T-helper 1 cell treated with Interleukin-12 subunit alpha and Interleukin-12 subunit beta and Interleukin-4 antibody, amounts not matched to agents 30 μg/mL and 1 μg/mL, for 36 hours (primary cell): Measurements from ENCODE around the gene NNMT.
"Not testable (repeated sequence)": the region's sequence is repeated elsewhere in the genome, so short reads cannot be mapped to it uniquely, and the experiment has no call there.

Source experiments
- H3K27ac Mint-ChIP-seq: one replicate; pipeline ENCODE4 v1.8.0; 2021; ENCODE audit warnings: mild to moderate bottlenecking, mixed read lengths
- H3K27me3 Mint-ChIP-seq: one replicate; pipeline ENCODE4 v1.8.0; 2021; ENCODE audit warnings: low read depth, mixed read lengths
- H3K36me3 Mint-ChIP-seq: one replicate; pipeline ENCODE4 v1.8.0; 2021; ENCODE audit warnings: low read depth, mixed read lengths
- H3K4me1 Mint-ChIP-seq: one replicate; pipeline ENCODE4 v1.8.0; 2021; ENCODE audit warnings: low read depth, mixed read lengths
- H3K4me3 Mint-ChIP-seq: one replicate; pipeline ENCODE4 v1.8.0; 2021; ENCODE audit warnings: mild to moderate bottlenecking, moderate library complexity, mixed read lengths
- H3K9me3 Mint-ChIP-seq: one replicate; pipeline ENCODE4 v1.8.0; 2021; ENCODE audit warnings: mixed read lengths

Gene NNMT

GRCh38 chr11:114322934-114323333 is 26.7 kb downstream of the NNMT start:
- peaks cover 3% of the 10 kb centered on the region for H3K27me3 Mint-ChIP-seq

GRCh38 chr11:114326151-114326550 is 30.0 kb downstream of the NNMT start:
- H3K4me1 Mint-ChIP-seq: no peaks in the 10 kb centered on the region
- peaks cover 4% of the 10 kb centered on the region for H3K36me3 Mint-ChIP-seq
- H3K9me3 Mint-ChIP-seq: peaks cover 15% of the 10 kb centered on the region
- no peaks in the 10 kb centered on the region for H3K27me3 Mint-ChIP-seq
- no peak overlapping the region for H3K27ac Mint-ChIP-seq
- H3K4me3 Mint-ChIP-seq: no peak overlapping the region

More at GRCh38 chr11:114322934-114323333, 26.7 kb downstream of the NNMT start:
- H3K36me3 Mint-ChIP-seq: no peaks in the 10 kb centered on the region
- peaks cover 17% of the 10 kb centered on the region for H3K4me1 Mint-ChIP-seq
- no peak overlapping the region for H3K27ac Mint-ChIP-seq
- no peak overlapping the region for H3K4me3 Mint-ChIP-seq
- H3K9me3 Mint-ChIP-seq: peaks cover 6% of the 10 kb centered on the region

GRCh38 chr11:114326776-114327175 is 30.6 kb downstream of the NNMT start:
- H3K4me1 Mint-ChIP-seq: no peaks in the 10 kb centered on the region

GRCh38 chr11:114330373-114330772 is 34.2 kb downstream of the NNMT start:
- no peaks in the 10 kb centered on the region for H3K4me1 Mint-ChIP-seq
- H3K36me3 Mint-ChIP-seq: peaks cover 4% of the 10 kb centered on the region
- H3K27me3 Mint-ChIP-seq: peaks cover 14% of the 10 kb centered on the region
- no peak overlapping the region for H3K27ac Mint-ChIP-seq
- H3K9me3 Mint-ChIP-seq: peaks cover 10% of the 10 kb centered on the region
- H3K4me3 Mint-ChIP-seq: no peak overlapping the region

More at GRCh38 chr11:114326776-114327175, 30.6 kb downstream of the NNMT start:
- peaks cover 4% of the 10 kb centered on the region for H3K36me3 Mint-ChIP-seq
- no peaks in the 10 kb centered on the region for H3K27me3 Mint-ChIP-seq
- peaks cover 15% of the 10 kb centered on the region for H3K9me3 Mint-ChIP-seq
- no peak overlapping the region for H3K4me3 Mint-ChIP-seq
- H3K27ac Mint-ChIP-seq: no peak overlapping the region

- peak overlapping the region; percentile 52 for H3K4me3 Mint-ChIP-seq
- no peak overlapping the region for H3K27ac Mint-ChIP-seq
- H3K27me3 Mint-ChIP-seq: peaks cover 26% of the 10 kb centered on the region
- H3K4me1 Mint-ChIP-seq: peaks cover 9% of the 10 kb centered on the region
- no peaks in the 10 kb centered on the region for H3K9me3 Mint-ChIP-seq
- H3K36me3 Mint-ChIP-seq: no peaks in the 10 kb centered on the region
These were observed 44.3 kb downstream of the NNMT start for GRCh38 chr11:114340311-114341131.

GRCh38 chr11:114341667-114342066 is 45.5 kb downstream of the NNMT start:
- H3K36me3 Mint-ChIP-seq, H3K4me3 Mint-ChIP-seq, H3K4me1 Mint-ChIP-seq, H3K27ac Mint-ChIP-seq, H3K9me3 Mint-ChIP-seq: not testable (repeated sequence)
- H3K27me3 Mint-ChIP-seq: peaks cover 18% of the 10 kb centered on the region

GRCh38 chr11:114342476-114342875 is 46.3 kb downstream of the NNMT start:
- peaks cover 9% of the 10 kb centered on the region for H3K4me1 Mint-ChIP-seq
- H3K9me3 Mint-ChIP-seq: no peaks in the 10 kb centered on the region
- no peaks in the 10 kb centered on the region for H3K36me3 Mint-ChIP-seq
- H3K27ac Mint-ChIP-seq: no peak overlapping the region
- H3K4me3 Mint-ChIP-seq: no peak overlapping the region
- H3K27me3 Mint-ChIP-seq: peaks cover 15% of the 10 kb centered on the region

GRCh38 chr11:114343020-114343419 is 46.8 kb downstream of the NNMT start:
- H3K27ac Mint-ChIP-seq: no peak overlapping the region
- peaks cover 9% of the 10 kb centered on the region for H3K4me1 Mint-ChIP-seq
- H3K36me3 Mint-ChIP-seq: no peaks in the 10 kb centered on the region
- H3K27me3 Mint-ChIP-seq: peaks cover 11% of the 10 kb centered on the region
- no peaks in the 10 kb centered on the region for H3K9me3 Mint-ChIP-seq
- no peak overlapping the region for H3K4me3 Mint-ChIP-seq

GRCh38 chr11:114343493-114343892 is 47.3 kb downstream of the NNMT start:
- no peaks in the 10 kb centered on the region for H3K36me3 Mint-ChIP-seq
- peaks cover 9% of the 10 kb centered on the region for H3K4me1 Mint-ChIP-seq
- peaks cover 10% of the 10 kb centered on the region for H3K27me3 Mint-ChIP-seq
- H3K27ac Mint-ChIP-seq: no peak overlapping the region
- no peak overlapping the region for H3K4me3 Mint-ChIP-seq
- H3K9me3 Mint-ChIP-seq: no peaks in the 10 kb centered on the region

- Mint-ChIP-seq H3K4me3 (no peak overlapping the region), H3K36me3 (no peaks in the 10 kb centered on the region), H3K4me1 (peaks cover 9% of the 10 kb centered on the region), H3K9me3 (no peaks in the 10 kb centered on the region), H3K27me3 (no peaks in the 10 kb centered on the region), H3K27ac (no peak overlapping the region)
These were observed 48.3 kb downstream of the NNMT start for GRCh38 chr11:114344494-114344893.

- no peak overlapping the region for H3K4me3 Mint-ChIP-seq
- peaks cover 4% of the 10 kb centered on the region for H3K4me1 Mint-ChIP-seq
- H3K27me3 Mint-ChIP-seq: no peaks in the 10 kb centered on the region
- no peak overlapping the region for H3K27ac Mint-ChIP-seq
- H3K36me3 Mint-ChIP-seq: no peaks in the 10 kb centered on the region
- H3K9me3 Mint-ChIP-seq: no peaks in the 10 kb centered on the region
These were observed 49.5 kb downstream of the NNMT start for GRCh38 chr11:114345575-114346222.

- Mint-ChIP-seq H3K4me1 (no peaks in the 10 kb centered on the region), H3K4me3 (peak overlapping the region; percentile 11), H3K27ac (no peak overlapping the region), H3K9me3 (no peaks in the 10 kb centered on the region), H3K36me3 (no peaks in the 10 kb centered on the region), H3K27me3 (no peaks in the 10 kb centered on the region)
These were observed 50.5 kb downstream of the NNMT start for GRCh38 chr11:114346709-114347141.

GRCh38 chr11:114348200-114349191 is 52.3 kb downstream of the NNMT start:
- no peak overlapping the region for H3K27ac Mint-ChIP-seq
- no peak overlapping the region for H3K4me3 Mint-ChIP-seq
- no peaks in the 10 kb centered on the region for H3K27me3 Mint-ChIP-seq
- no peaks in the 10 kb centered on the region for H3K4me1 Mint-ChIP-seq
- no peaks in the 10 kb centered on the region for H3K9me3 Mint-ChIP-seq
- H3K36me3 Mint-ChIP-seq: no peaks in the 10 kb centered on the region

GRCh38 chr11:114350022-114350421 is 53.8 kb downstream of the NNMT start:
- Mint-ChIP-seq H3K27ac (no peak overlapping the region), H3K36me3 (no peaks in the 10 kb centered on the region), H3K27me3 (no peaks in the 10 kb centered on the region), H3K9me3 (no peaks in the 10 kb centered on the region), H3K4me3 (no peak overlapping the region), H3K4me1 (no peaks in the 10 kb centered on the region)
